OCI-LY3 (cell line): ENCODE results near the gene CST4.
"Not testable (repeated sequence)": the region's sequence is repeated elsewhere in the genome, so short reads cannot be mapped to it uniquely, and the experiment has no call there.

Experiments used
- H2AFZ ChIP-seq: fragments of 200-600, 300-600 bp; shearing (Covaris generic); 2 replicates; pipeline ENCODE4 v1.6.0; 2014; ENCODE audit warnings: antibody characterized with exemption, low read depth, low read length
- H3K27ac ChIP-seq: fragments of 200-600, 300-600 bp; sonication (generic); 2 replicates; pipeline ENCODE4 v1.5.1; 2014; ENCODE audit warnings: mild to moderate bottlenecking, low read length, moderate library complexity, mixed read lengths
- H3K27me3 ChIP-seq: fragments of 200-600, 300-600 bp; sonication (generic); 2 replicates; pipeline ENCODE4 v1.6.1; 2014; ENCODE audit warnings: low read depth, low read length, mixed read lengths
- H3K36me3 ChIP-seq: fragments of 200-600, 300-600 bp; sonication (generic); replicated peaks from 2 replicates; pipeline ENCODE3; 2014; ENCODE audit warnings: low read depth, low read length, mixed read lengths
- H3K4me1 ChIP-seq: fragments of 300-600, 200-600 bp; sonication (generic); 2 replicates; pipeline ENCODE4 v1.6.1; 2014; ENCODE audit warnings: low read length, mixed read lengths
- H3K4me2 ChIP-seq: fragments of 200-600, 300-600 bp; sonication (generic); 2 replicates; pipeline ENCODE4 v1.6.1; 2014; ENCODE audit warnings: low read length, mixed read lengths
- H3K4me3 ChIP-seq: fragments of 300-600, 200-600 bp; sonication (generic); 2 replicates; pipeline ENCODE4 v1.5.1; 2014; ENCODE audit warnings: antibody characterized with exemption, mild to moderate bottlenecking, low read length, moderate library complexity
- H3K79me2 ChIP-seq: fragments of 300-600, 200-600 bp; shearing (Covaris generic); 2 replicates; pipeline ENCODE4 v1.6.1; 2014; ENCODE audit warnings: mild to moderate bottlenecking, low read length, mixed read lengths
- H3K9ac ChIP-seq: fragments of 300-600, 200-600 bp; shearing (Covaris generic); 2 replicates; pipeline ENCODE4 v1.6.0; 2014; ENCODE audit warnings: mild to moderate bottlenecking, low read length, moderate library complexity
- H3K9me3 ChIP-seq: fragments of 200-600, 300-600 bp; shearing (Covaris generic); 2 replicates; pipeline ENCODE4 v1.6.1; 2014; ENCODE audit warnings: low read length, mixed read lengths; ENCODE audit not compliant: insufficient read depth
- H4K20me1 ChIP-seq: fragments of 200-600, 300-600 bp; sonication (generic); 2 replicates; pipeline ENCODE4 v1.6.1; 2016; ENCODE audit warnings: low read length, mixed read lengths; ENCODE audit not compliant: insufficient read depth
- EZH2phosphoT487 ChIP-seq: fragments of 200-600 bp; shearing (Covaris generic); IDR thresholded peaks from 2 replicates; pipeline ENCODE4 v1.6.1; 2018; ENCODE audit warnings: antibody characterized with exemption, mixed run types, low read depth
- TF ChIP-seq, protein P1 (sequence below): fragments of 200-600, 300-600 bp; sonication (generic); IDR thresholded peaks from 2 replicates; pipeline ENCODE4 v1.5.1; 2014; ENCODE audit warnings: antibody characterized with exemption, low read length, low read depth

CST4 gene

DNA sequence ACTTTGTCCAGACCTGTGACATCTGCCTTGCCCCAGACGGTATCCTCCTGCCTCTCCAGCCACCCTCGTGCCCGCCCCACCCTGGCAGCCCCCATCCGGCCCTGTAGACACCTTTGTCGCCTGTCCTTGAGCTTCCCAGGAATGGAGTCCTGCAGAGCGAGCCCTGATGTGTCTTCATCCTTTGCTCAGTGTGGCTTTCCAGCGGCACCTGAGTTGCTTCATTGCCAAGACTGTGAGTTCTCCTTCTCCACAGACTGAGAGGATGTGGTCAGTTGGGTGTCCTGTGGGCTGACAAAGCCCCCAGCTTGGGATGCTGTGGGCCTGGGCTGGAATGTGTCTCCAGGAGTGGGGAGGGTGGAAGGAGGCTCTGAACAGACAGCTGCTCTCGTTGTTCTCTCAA is 1.7 kb upstream of the CST4 start:
- Histone ChIP-seq H3K4me3 (no peak overlapping the region), H4K20me1 (no peaks in the 10 kb centered on the region), H3K36me3 (no peaks in the 10 kb centered on the region), H3K9me3 (no peaks in the 10 kb centered on the region), H3K79me2 (no peaks in the 10 kb centered on the region), H3K4me2 (no peak overlapping the region), H2AFZ (no peak overlapping the region), H3K4me1 (no peaks in the 10 kb centered on the region), H3K9ac (no peak overlapping the region), H3K27me3 (0 out of 2 replicates have a peak, but pooled peaks cover 3% of the 10 kb centered on the region), H3K27ac (no peak overlapping the region)
- no peak for TF ChIP-seq EZH2phosphoT487

DNA sequence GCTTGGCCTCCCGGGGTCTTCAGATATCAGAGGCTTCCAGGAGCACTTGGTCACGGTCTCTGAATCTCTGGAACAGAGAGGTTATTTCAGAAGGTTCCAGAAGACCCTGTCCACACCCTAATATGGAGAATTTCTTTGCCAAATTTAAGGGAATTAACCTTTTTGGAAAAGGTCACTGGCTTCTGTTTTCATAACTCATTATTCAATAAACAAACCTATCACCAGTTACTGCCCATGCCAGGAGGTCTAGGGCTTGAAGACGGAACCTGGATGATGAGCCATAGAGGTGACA is 507 bp upstream of the CST4 start:
- Histone ChIP-seq H3K79me2 (no peaks in the 10 kb centered on the region), H3K36me3 (no peaks in the 10 kb centered on the region), H3K9me3 (no peaks in the 10 kb centered on the region), H3K9ac (no peak overlapping the region), H3K27me3 (0 out of 2 replicates have a peak, but pooled peaks cover 3% of the 10 kb centered on the region), H4K20me1 (no peaks in the 10 kb centered on the region), H3K27ac (no peak overlapping the region), H3K4me2 (no peak overlapping the region), H3K4me1 (no peaks in the 10 kb centered on the region), H3K4me3 (no peak overlapping the region), H2AFZ (no peak overlapping the region)
- TF ChIP-seq, protein P1, sequence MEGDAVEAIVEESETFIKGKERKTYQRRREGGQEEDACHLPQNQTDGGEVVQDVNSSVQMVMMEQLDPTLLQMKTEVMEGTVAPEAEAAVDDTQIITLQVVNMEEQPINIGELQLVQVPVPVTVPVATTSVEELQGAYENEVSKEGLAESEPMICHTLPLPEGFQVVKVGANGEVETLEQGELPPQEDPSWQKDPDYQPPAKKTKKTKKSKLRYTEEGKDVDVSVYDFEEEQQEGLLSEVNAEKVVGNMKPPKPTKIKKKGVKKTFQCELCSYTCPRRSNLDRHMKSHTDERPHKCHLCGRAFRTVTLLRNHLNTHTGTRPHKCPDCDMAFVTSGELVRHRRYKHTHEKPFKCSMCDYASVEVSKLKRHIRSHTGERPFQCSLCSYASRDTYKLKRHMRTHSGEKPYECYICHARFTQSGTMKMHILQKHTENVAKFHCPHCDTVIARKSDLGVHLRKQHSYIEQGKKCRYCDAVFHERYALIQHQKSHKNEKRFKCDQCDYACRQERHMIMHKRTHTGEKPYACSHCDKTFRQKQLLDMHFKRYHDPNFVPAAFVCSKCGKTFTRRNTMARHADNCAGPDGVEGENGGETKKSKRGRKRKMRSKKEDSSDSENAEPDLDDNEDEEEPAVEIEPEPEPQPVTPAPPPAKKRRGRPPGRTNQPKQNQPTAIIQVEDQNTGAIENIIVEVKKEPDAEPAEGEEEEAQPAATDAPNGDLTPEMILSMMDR = no peak
- no peak for TF ChIP-seq EZH2phosphoT487

DNA sequence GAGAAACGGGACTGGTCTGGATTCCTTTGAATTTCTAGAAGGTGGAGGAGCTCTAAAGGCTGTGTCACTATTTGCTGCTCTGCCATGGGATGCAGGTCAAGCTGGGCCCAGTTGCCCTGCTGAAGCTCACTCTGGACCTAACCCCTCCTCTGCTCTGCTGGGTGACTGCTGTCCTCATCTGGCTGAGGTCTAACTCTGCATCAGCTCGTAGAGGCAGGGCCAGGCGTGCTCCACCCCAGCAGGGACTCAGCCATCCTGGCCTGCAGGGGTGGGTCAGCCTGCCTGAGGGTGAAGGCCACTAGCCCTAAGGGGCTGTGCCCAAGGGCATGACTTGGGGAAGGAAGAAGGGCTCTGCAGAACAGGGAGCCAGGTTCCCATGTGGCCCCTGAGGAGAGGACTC is 852 bp downstream of the CST4 start:
- H3K4me2 ChIP-seq = no peak overlapping the region
- H3K4me3 ChIP-seq = no peak overlapping the region
- H3K27me3 ChIP-seq = no peaks in the 10 kb centered on the region
- H3K9me3 ChIP-seq = no peaks in the 10 kb centered on the region
- H3K9ac ChIP-seq = no peak overlapping the region
- TF ChIP-seq, protein P1 = no peak
- TF ChIP-seq EZH2phosphoT487 = no peak
- no peaks in the 10 kb centered on the region for H3K4me1 ChIP-seq
- H2AFZ ChIP-seq = no peak overlapping the region
- no peak overlapping the region for H3K27ac ChIP-seq
- H3K36me3 ChIP-seq = no peaks in the 10 kb centered on the region
- no peaks in the 10 kb centered on the region for H3K79me2 ChIP-seq
- H4K20me1 ChIP-seq = no peaks in the 10 kb centered on the region

GRCh38 chr20:23686046-23686750 is 2.6 kb downstream of the CST4 start:
- Histone ChIP-seq H4K20me1 (no peaks in the 10 kb centered on the region), H3K79me2 (no peaks in the 10 kb centered on the region), H3K9me3 (no peaks in the 10 kb centered on the region), H3K27me3 (peaks cover 5% of the 10 kb centered on the region; the same call in 1 of the 2 replicates), H2AFZ (no peak overlapping the region), H3K4me3 (no peak overlapping the region), H3K9ac (no peak overlapping the region), H3K36me3 (no peaks in the 10 kb centered on the region), H3K27ac (no peak overlapping the region), H3K4me2 (no peak overlapping the region), H3K4me1 (no peaks in the 10 kb centered on the region)
- TF ChIP-seq, protein P1 = no peak
- no peak for TF ChIP-seq EZH2phosphoT487

DNA sequence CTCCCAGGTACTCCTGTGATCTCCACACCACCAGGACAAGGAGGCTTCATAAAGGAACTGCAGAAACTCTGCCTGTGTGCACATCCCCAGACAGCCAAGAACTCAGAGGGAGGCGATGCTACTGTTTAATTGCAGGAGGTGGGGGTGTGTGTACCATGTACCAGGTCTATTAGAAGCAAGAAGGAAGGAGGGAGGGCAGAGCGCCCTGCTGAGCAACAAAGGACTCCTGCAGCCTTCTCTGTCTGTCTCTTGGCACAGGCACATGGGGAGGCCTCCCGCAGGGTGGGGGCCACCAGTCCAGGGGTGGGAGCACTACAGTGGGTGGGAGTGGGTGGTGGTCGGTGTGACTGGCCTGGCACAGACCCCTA is 3.3 kb downstream of the CST4 start:
- not testable (repeated sequence) for H2AFZ ChIP-seq, H3K4me1 ChIP-seq, H3K36me3 ChIP-seq

More for the DNA sequence above, 3.3 kb downstream of the CST4 start:
- H3K9me3 ChIP-seq, H3K9ac ChIP-seq, H3K27ac ChIP-seq, H3K79me2 ChIP-seq, H3K4me3 ChIP-seq, H3K4me2 ChIP-seq, H4K20me1 ChIP-seq, H3K27me3 ChIP-seq: not testable (repeated sequence)
